ENCODE measurements around the gene DMRTC2.
A peak's percentile ranks its signal among the peaks of the same experiment; 100 is the strongest.
"Not testable (repeated sequence)": the region's sequence is repeated elsewhere in the genome, so short reads cannot be mapped to it uniquely, and the experiment has no call there.

Gene DMRTC2

GRCh38 chr19:41868989-41869300, 24.1 kb downstream of the DMRTC2 start:
- H3K4me3 ChIP-seq (ENCODE audit: low read length), result no peak overlapping the region
- TF ChIP-seq, protein P1, sequence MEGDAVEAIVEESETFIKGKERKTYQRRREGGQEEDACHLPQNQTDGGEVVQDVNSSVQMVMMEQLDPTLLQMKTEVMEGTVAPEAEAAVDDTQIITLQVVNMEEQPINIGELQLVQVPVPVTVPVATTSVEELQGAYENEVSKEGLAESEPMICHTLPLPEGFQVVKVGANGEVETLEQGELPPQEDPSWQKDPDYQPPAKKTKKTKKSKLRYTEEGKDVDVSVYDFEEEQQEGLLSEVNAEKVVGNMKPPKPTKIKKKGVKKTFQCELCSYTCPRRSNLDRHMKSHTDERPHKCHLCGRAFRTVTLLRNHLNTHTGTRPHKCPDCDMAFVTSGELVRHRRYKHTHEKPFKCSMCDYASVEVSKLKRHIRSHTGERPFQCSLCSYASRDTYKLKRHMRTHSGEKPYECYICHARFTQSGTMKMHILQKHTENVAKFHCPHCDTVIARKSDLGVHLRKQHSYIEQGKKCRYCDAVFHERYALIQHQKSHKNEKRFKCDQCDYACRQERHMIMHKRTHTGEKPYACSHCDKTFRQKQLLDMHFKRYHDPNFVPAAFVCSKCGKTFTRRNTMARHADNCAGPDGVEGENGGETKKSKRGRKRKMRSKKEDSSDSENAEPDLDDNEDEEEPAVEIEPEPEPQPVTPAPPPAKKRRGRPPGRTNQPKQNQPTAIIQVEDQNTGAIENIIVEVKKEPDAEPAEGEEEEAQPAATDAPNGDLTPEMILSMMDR (conservative IDR thresholded peaks at IDR 0.05; ENCODE audit: low read depth, low read length), result no peak
- DNase-seq (ENCODE audit: low read depth), result no peak

DNA sequence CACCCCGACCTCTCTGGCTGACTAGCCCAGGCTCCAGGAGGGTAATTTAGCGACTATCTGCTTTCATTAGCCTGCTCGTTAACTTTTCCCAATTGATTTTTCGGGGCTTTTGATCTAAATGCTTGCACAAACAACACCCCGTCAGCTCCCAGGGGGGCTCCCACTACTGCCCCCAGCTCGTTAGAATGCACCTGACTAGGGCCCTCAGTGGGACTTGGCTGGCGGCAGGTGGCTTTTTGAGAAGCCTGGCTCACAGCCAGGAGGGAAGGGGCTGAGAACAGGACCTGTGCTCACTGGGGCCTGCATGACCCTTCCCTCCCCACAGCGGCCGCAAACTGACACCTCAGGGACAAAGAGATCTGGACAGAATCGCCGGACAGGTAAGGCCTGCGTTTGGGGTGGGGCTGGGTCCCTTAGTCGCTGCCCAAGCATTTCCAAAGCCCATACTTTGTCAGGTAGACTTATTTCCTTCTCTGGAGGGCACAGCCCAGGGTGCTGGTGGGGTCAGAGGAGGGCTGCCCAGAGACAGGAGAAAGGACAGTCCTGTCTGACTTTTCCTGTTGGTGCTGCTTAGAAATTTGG, 24.6 kb downstream of the DMRTC2 start:
- DNase-seq (ENCODE audit: low read depth), result no peak
- H3K4me3 ChIP-seq (ENCODE audit: low read length), result no peak overlapping the region
- TF ChIP-seq, protein P1 (conservative IDR thresholded peaks at IDR 0.05; ENCODE audit: low read depth, low read length), result no peak

DNA sequence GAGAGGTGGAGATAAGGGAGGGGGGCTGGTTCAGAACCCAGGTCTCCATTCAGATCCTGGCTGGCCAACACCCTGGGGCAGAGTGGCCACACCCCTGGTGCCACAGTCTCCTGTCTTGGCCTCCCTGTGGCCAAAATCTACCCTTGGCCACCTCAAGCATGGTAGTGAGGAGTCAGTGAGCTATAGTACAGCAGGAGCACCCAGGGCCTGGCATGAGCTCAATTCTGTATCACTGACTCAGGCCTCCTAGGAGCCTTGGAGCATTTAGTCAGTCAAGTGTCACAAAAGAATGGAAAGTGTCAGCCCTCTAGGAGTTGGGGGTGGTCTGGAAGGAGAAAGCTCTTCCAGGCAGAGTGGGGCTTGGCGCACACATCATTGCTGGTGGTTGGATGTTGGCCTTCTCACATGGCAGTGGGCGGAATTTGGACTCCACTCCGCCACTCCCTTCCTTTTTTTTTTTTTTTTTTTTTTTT, 25.6 kb downstream of the DMRTC2 start:
- TF ChIP-seq, protein P1 (conservative IDR thresholded peaks at IDR 0.05; ENCODE audit: low read depth, low read length), result no peak
- no peak for DNase-seq (ENCODE audit: low read depth)
- H3K4me3 ChIP-seq (ENCODE audit: low read length), result no peak overlapping the region

GRCh38 chr19:41871573-41872383, 26.9 kb downstream of the DMRTC2 start:
- H3K4me3 ChIP-seq (ENCODE audit: low read length), result no peak overlapping the region
- TF ChIP-seq, protein P1 (conservative IDR thresholded peaks at IDR 0.05; ENCODE audit: low read depth, low read length), result no peak
- no peak for DNase-seq (ENCODE audit: low read depth)

DNA sequence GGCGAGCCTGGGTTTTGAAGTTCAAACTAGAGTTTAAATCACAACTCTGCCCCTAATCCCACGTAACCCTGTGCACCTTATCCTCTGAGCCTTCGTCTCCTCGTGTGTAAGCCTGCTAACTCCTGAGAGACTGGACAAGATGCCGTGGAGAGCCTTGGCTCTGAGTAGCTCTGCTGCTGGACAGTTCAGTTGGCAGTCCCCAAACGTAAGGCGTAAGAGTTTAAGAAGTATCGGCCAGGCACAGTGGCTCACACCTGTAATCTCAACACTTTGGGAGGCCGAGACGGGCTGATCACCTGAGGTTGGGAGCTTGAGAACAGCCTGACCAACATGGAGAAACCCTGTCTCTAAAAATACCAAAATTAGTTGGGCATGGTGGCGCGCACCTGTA, 27.5 kb downstream of the DMRTC2 start:
- DNase-seq (ENCODE audit: low read depth), result no peak
- no peak overlapping the region for H3K4me3 ChIP-seq (ENCODE audit: low read length)
- TF ChIP-seq, protein P1 (conservative IDR thresholded peaks at IDR 0.05; ENCODE audit: low read depth, low read length), result no peak

DNA sequence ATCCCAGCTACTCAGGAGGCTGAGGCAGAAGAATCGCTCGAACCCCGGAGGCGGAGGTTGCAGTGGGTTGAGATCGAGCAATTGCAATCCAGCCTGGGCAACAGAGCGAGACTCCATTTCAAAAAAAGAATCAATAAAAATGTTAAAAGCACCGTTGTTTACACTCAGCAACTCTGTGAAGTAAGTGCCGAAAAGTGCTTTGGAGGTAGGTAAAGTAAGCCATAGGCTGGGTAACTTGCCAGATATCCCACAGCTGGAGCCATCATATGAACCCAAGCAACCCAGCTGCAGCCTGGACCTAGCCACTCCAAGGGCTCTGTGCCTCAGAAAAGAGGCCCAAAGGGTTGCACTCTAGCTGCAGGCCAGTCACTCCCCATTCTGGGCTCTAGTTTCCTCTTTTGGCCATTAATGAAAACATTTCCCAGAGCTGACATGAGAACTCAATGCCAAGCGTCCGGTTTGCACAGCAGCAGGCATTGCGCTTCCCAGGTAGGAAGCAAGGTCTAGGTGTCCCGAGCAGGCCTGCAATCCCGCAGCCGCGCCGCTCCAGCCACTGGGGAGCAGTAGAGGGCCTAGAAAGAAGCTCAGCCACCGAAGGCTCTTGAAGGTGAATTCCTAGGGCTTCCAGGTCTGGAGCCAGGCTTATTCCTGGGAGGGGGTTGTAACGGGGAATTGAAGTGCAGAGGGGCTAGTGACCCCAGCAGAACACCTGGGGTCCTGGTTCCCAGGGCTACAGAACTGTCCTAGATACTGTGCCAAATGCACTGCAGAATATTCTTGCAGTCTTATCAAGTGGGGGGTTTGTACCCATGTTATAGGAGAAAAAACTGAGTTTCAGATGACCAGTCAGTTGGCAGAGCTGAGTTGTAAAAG, 28.2 kb downstream of the DMRTC2 start:
- TF ChIP-seq, protein P1 (conservative IDR thresholded peaks at IDR 0.05; ENCODE audit: low read depth, low read length), result peak; percentile 82
- H3K4me3 ChIP-seq (ENCODE audit: low read length), result no peak overlapping the region
- no peak for DNase-seq (ENCODE audit: low read depth)

DNA sequence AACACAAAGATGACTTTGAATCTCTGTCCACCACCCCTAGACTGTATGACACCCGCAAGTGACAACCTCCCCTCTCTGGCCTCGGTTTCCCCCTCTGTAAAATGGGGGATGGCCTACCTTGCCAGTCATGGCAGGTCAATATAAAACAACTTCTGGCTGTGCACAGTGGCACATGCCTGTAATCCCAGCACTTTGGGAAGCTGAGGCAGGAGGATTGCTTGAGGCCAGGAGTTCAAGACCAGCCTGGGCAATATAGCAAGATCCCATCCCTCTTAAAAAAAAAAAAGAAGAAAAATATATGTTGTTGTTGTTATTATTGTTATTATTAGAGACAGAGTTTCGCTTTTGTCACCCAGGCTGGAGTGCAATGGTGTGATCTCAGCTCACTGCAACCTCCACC, 31.1 kb downstream of the DMRTC2 start:
- H3K4me3 ChIP-seq (ENCODE audit: low read length); DNase-seq (ENCODE audit: low read depth): not testable (repeated sequence)
